Keratinocyte (primary cell): Measurements from ENCODE around the gene PNKP. TPM values are rescaled to one million over a fixed set of nuclear protein-coding genes. Genes with fewer than 3 reads are reported as not detected.

Source experiments
- DNase-seq: peaks from one replicate; pipeline ENCODE4 v3.0.0-alpha.2; 2011; ENCODE audit warnings: low read depth, missing footprints, low spot score
- FAIRE-seq: peaks from 2 replicates; lab custom pipeline; 2011; peaks lifted over from hg19 to GRCh38; lab: Jason Lieb, UNC
- H2AFZ ChIP-seq: 2 replicates; pipeline ENCODE4 v1.6.0; 2012; ENCODE audit warnings: low read length, control low read depth, inconsistent platforms; ENCODE audit not compliant: control insufficient read depth
- H3K27ac ChIP-seq: 2 replicates; pipeline ENCODE4 v1.5.1; 2011; ENCODE audit warnings: low read length; ENCODE audit not compliant: control insufficient read depth, insufficient read depth
- H3K27me3 ChIP-seq: 3 replicates; pipeline ENCODE4 v1.6.0; 2011; ENCODE audit warnings: low read length; ENCODE audit not compliant: control insufficient read depth, insufficient read depth; ENCODE audit errors: extremely low read depth
- H3K36me3 ChIP-seq, 2 experiments: 2 replicates in 1 of 2; 3 replicates in 1 of 2; pipeline ENCODE4 v1.5.1; 2011; ENCODE audit warnings: low read length in 2 of 2, mild to moderate bottlenecking in 1 of 2; ENCODE audit not compliant: control insufficient read depth in 2 of 2, insufficient read depth in 2 of 2; ENCODE audit errors: extremely low read depth in 1 of 2
- H3K4me1 ChIP-seq: 3 replicates; pipeline ENCODE4 v1.5.1; 2011; ENCODE audit warnings: low read length; ENCODE audit not compliant: control insufficient read depth, insufficient read depth; ENCODE audit errors: extremely low read depth
- H3K4me2 ChIP-seq: 3 replicates; pipeline ENCODE4 v1.6.0; 2011; ENCODE audit warnings: low read depth, low read length; ENCODE audit not compliant: control insufficient read depth, insufficient read depth; ENCODE audit errors: extremely low read depth
- H3K4me3 ChIP-seq, 3 experiments: fragments of 200-600 bp in 1 of 3; sonication (generic) in 1 of 3; 2 replicates in 2 of 3; 3 replicates in 1 of 3; pipeline ENCODE4 v1.5.1; 2011 to 2016; ENCODE audit warnings: low read length in 3 of 3, mild to moderate bottlenecking in 3 of 3, control low read depth in 2 of 3, inconsistent platforms in 1 of 3, low read depth in 1 of 3, mixed read lengths in 1 of 3, mixed run types in 1 of 3, moderate library complexity in 1 of 3; ENCODE audit not compliant: control insufficient read depth in 2 of 3, insufficient read depth in 2 of 3; ENCODE audit errors: extremely low read depth in 1 of 3
- H3K79me2 ChIP-seq: 2 replicates; pipeline ENCODE4 v1.6.0; 2012; ENCODE audit warnings: low read length; ENCODE audit not compliant: control insufficient read depth, insufficient read depth
- H3K9ac ChIP-seq: 3 replicates; pipeline ENCODE4 v1.6.0; 2011; ENCODE audit warnings: low read length; ENCODE audit not compliant: control insufficient read depth, insufficient read depth; ENCODE audit errors: extremely low read depth
- H3K9me1 ChIP-seq: 3 replicates; pipeline ENCODE4 v1.6.0; 2011; ENCODE audit warnings: low read length; ENCODE audit not compliant: control insufficient read depth, insufficient read depth; ENCODE audit errors: extremely low read depth
- H3K9me3 ChIP-seq: 2 replicates; pipeline ENCODE4 v1.5.1; 2012; ENCODE audit warnings: low read depth, low read length; ENCODE audit not compliant: control insufficient read depth
- H4K20me1 ChIP-seq: 3 replicates; pipeline ENCODE4 v1.6.0; 2011; ENCODE audit warnings: low read length; ENCODE audit not compliant: control insufficient read depth, insufficient read depth; ENCODE audit errors: extremely low read depth
- CTCF ChIP-seq, 3 experiments: IDR thresholded peaks in 1 of 3; conservative IDR thresholded peaks in 1 of 3; optimal IDR thresholded peaks in 1 of 3; 2 replicates in 2 of 3; 3 replicates in 1 of 3; pipeline versions ENCODE3 to v1.5.1; 2011; ENCODE audit warnings: low read length in 3 of 3, mild to moderate bottlenecking in 3 of 3, moderate library complexity in 2 of 3, control low read depth in 1 of 3, inconsistent platforms in 1 of 3; ENCODE audit not compliant: insufficient read depth in 2 of 3; ENCODE audit errors: extremely low read depth in 1 of 3
- EZH2 ChIP-seq: IDR thresholded peaks from one replicate; pipeline ENCODE4 v1.6.1; 2012; ENCODE audit warnings: inconsistent platforms, mild to moderate bottlenecking, low read length, moderate library complexity
- dilution Hi-C: fragments of 300-500 bp; cut with MboI; formaldehyde crosslinking; loops from one replicate; pipeline ENCODE4 v1.7.0; 2020; ENCODE audit warnings: low sequenced_read_pairs; ENCODE audit not compliant: extremely low pct_ligation_motif_present
- polyA plus RNA-seq, 5 experiments: library from polyadenylated mRNA; depleted of rRNA in 3 of 5; stranded (reverse) in 3 of 5; stranded (forward) in 1 of 5; unstranded in 1 of 5; fragments of >200 nt; gene quantifications; 1 replicate in 1 of 5; 2 replicates in 3 of 5; 3 replicates in 1 of 5; pipeline versions ENCODE4 v1.2.1 to v1.2.3, GENCODE V29; 2011 to 2012; ENCODE audit warnings: missing spikeins in 2 of 5, low read depth in 1 of 5, low replicate concordance in 1 of 5

Gene PNKP
- polyA plus RNA-seq, 1 donor (not counting 4 experiments of a cell fraction or from before 2014, with no cell fraction given) = 19.3 TPM

GRCh38 chr19:49852631-49853126 lies 14.7 kb downstream of the PNKP start:
- Histone ChIP-seq H3K9me3 (no peaks in the 10 kb centered on the region), H3K9ac (peak overlapping the region; percentile 34), H3K27me3 (no peaks in the 10 kb centered on the region), H3K9me1 (no peaks in the 10 kb centered on the region), H3K36me3 (peaks cover 3 to 14% of the 10 kb centered on the region in 2 experiments), H2AFZ (no peak overlapping the region), H4K20me1 (peaks cover 5% of the 10 kb centered on the region), H3K79me2 (peaks cover 22% of the 10 kb centered on the region), H3K4me3 (peak overlapping the region in 2 of 3 experiments; percentile 51 to 54), H3K4me2 (peak overlapping the region; percentile 75), H3K4me1 (peaks cover 26% of the 10 kb centered on the region), H3K27ac (no peak overlapping the region)
- dilution Hi-C loops = no loop called here
- FAIRE-seq = no peak
- TF ChIP-seq EZH2 (no peak), CTCF (optimal IDR thresholded peaks at IDR 0.05 in 1 of 3, IDR thresholded peaks at IDR 0.05 in 1 of 3, conservative IDR thresholded peaks at IDR 0.05 in 1 of 3; ENCODE audit: extremely low read depth in 1 of 3, insufficient read depth in 2 of 3, low read length in 3 of 3) (no peak)
- no peak for DNase-seq

DNA sequence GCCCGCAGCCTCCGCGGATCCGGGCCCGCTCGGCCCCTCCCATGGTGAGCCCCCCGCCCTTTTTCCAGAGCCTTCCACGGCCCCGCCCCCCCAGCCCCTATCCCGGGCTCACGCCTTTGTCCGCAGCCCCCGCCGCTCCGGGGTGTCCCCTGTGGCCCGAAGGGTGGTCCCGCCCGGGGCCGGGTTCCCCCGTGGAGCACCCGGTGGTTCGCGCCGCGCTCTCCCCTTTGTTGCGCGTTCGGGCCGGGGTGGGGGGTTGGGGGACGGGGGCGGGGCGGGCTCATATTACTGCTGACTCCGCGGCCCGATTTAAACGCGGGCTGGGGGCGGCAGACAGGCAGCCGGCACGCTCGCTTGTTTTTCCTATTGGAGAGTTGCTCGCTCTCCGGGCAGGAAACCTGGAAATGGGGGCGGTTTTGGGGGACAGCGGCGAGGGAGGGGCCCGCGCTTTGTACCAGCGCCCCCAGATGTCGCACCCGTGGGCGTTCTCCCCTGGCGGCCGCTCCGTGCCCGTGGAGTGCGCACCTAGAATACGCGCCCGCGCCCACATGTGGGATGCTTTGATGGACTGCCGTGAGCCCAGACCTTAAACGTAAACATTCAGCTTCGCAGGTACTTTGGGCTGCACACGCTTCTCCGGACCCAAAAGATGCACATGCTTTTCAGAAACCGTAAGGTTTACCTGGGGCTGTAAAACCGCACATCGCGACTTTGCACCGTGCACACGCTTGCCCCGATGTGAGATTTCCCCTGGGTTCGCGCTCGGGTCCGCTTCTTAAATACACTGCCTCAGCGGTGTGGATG lies 15.7 kb downstream of the PNKP start:
- peaks cover 5% of the 10 kb centered on the region for H4K20me1 ChIP-seq
- no peak for FAIRE-seq
- H3K79me2 ChIP-seq = peaks cover 22% of the 10 kb centered on the region
- H3K36me3 ChIP-seq = peaks cover 0 to 9% of the 10 kb centered on the region in 2 experiments
- peak overlapping the region; percentile 75 for H3K4me2 ChIP-seq
- dilution Hi-C loops = no loop called here
- no peaks in the 10 kb centered on the region for H3K27me3 ChIP-seq
- TF ChIP-seq CTCF (optimal IDR thresholded peaks at IDR 0.05 in 1 of 3, IDR thresholded peaks at IDR 0.05 in 1 of 3, conservative IDR thresholded peaks at IDR 0.05 in 1 of 3; ENCODE audit: extremely low read depth in 1 of 3, insufficient read depth in 2 of 3, low read length in 3 of 3) (peak in 1 of 3 experiments; percentile 2), EZH2 (no peak)
- no peaks in the 10 kb centered on the region for H3K9me3 ChIP-seq
- H3K4me1 ChIP-seq = peaks cover 26% of the 10 kb centered on the region
- peak overlapping the region; percentile 93 for H3K27ac ChIP-seq
- peak overlapping the region; percentile 83 to 94 (median 88) for H3K4me3 ChIP-seq
- no peak for DNase-seq
- H3K9ac ChIP-seq = peak overlapping the region; percentile 94
- no peaks in the 10 kb centered on the region for H3K9me1 ChIP-seq
- no peak overlapping the region for H2AFZ ChIP-seq
